Astrocyte (in vitro differentiated cells and primary cell): ENCODE results near the gene ENOPH1. TPM values are rescaled to one million over a fixed set of nuclear protein-coding genes. Genes with fewer than 3 reads are reported as not detected.

Source experiments
- DNase-seq: peaks from one replicate; pipeline ENCODE4 v3.0.0-alpha.2; 2010; ENCODE audit warnings: low read depth
- FAIRE-seq: peaks from 2 replicates; lab custom pipeline; 2011; peaks lifted over from hg19 to GRCh38; lab: Jason Lieb, UNC
- H2AFZ ChIP-seq: 2 replicates; pipeline ENCODE4 v1.6.0; 2012; ENCODE audit warnings: low read depth, low read length, inconsistent platforms
- H3K27ac ChIP-seq: 2 replicates; pipeline ENCODE4 v1.5.1; 2011; ENCODE audit warnings: low read depth, low read length, inconsistent platforms
- H3K27me3 ChIP-seq: 2 replicates; pipeline ENCODE4 v1.6.0; 2011; ENCODE audit warnings: low read length, inconsistent platforms; ENCODE audit not compliant: insufficient read depth
- H3K36me3 ChIP-seq: 2 replicates; pipeline ENCODE4 v1.5.1; 2011; ENCODE audit warnings: low read length, inconsistent platforms; ENCODE audit not compliant: insufficient read depth
- H3K4me1 ChIP-seq: 2 replicates; pipeline ENCODE4 v1.5.1; 2011; ENCODE audit warnings: low read length, inconsistent platforms; ENCODE audit not compliant: insufficient read depth
- H3K4me2 ChIP-seq: 2 replicates; pipeline ENCODE4 v1.6.0; 2012; ENCODE audit warnings: low read length, inconsistent platforms
- H3K4me3 ChIP-seq: 2 replicates; pipeline ENCODE4 v1.5.1; 2011; ENCODE audit warnings: low read depth, mild to moderate bottlenecking, low read length, inconsistent platforms; ENCODE audit not compliant: insufficient read depth
- H3K79me2 ChIP-seq: 2 replicates; pipeline ENCODE4 v1.6.0; 2012; ENCODE audit warnings: mild to moderate bottlenecking, low read length, inconsistent platforms; ENCODE audit not compliant: insufficient read depth
- H3K9ac ChIP-seq: 2 replicates; pipeline ENCODE4 v1.6.0; 2012; ENCODE audit warnings: mild to moderate bottlenecking, low read length, inconsistent platforms
- H3K9me3 ChIP-seq: 2 replicates; pipeline ENCODE4 v1.5.1; 2012; ENCODE audit warnings: low read depth, mild to moderate bottlenecking, low read length, inconsistent platforms; ENCODE audit not compliant: insufficient read depth
- H4K20me1 ChIP-seq: 2 replicates; pipeline ENCODE4 v1.6.0; 2012; ENCODE audit warnings: low read length, inconsistent platforms; ENCODE audit not compliant: insufficient read depth
- H3K27ac Mint-ChIP-seq: one replicate; pipeline ENCODE4 v1.8.0; 2021; ENCODE audit warnings: mild to moderate bottlenecking, mixed read lengths; ENCODE audit not compliant: unreplicated experiment
- H3K27me3 Mint-ChIP-seq: one replicate; pipeline ENCODE4 v1.8.0; 2021; ENCODE audit warnings: low read depth, mixed read lengths; ENCODE audit not compliant: unreplicated experiment
- H3K36me3 Mint-ChIP-seq: one replicate; pipeline ENCODE4 v1.8.0; 2021; ENCODE audit warnings: low read depth, mixed read lengths; ENCODE audit not compliant: unreplicated experiment
- H3K4me1 Mint-ChIP-seq: one replicate; pipeline ENCODE4 v1.8.0; 2021; ENCODE audit warnings: low read depth, mixed read lengths; ENCODE audit not compliant: unreplicated experiment
- H3K4me3 Mint-ChIP-seq: one replicate; pipeline ENCODE4 v1.8.0; 2021; ENCODE audit warnings: mild to moderate bottlenecking, moderate library complexity, mixed read lengths; ENCODE audit not compliant: unreplicated experiment
- H3K9me3 Mint-ChIP-seq: one replicate; pipeline ENCODE4 v1.8.0; 2021; ENCODE audit warnings: mild to moderate bottlenecking, mixed read lengths; ENCODE audit not compliant: unreplicated experiment
- CTCF ChIP-seq: IDR thresholded peaks from 2 replicates; pipeline ENCODE4 v1.5.1; 2011; ENCODE audit warnings: low read depth, mild to moderate bottlenecking, inconsistent platforms, low read length, moderate library complexity; ENCODE audit not compliant: insufficient read depth
- EZH2 ChIP-seq: IDR thresholded peaks from 2 replicates; pipeline ENCODE4 v1.6.1; 2012; ENCODE audit warnings: mild to moderate bottlenecking, low read length, inconsistent platforms; ENCODE audit not compliant: insufficient read depth
- total RNA-seq: library from RNA; stranded (reverse); gene quantifications from 2 replicates; pipeline ENCODE4 v1.2.1, GENCODE V29; 2021

Gene ENOPH1
- total RNA-seq, 1 donor from 2014 or later = 32.6 TPM

- Histone ChIP-seq H3K9me3 (no peaks in the 10 kb centered on the region), H3K27ac (no peak overlapping the region), H3K79me2 (no peaks in the 10 kb centered on the region), H3K4me2 (no peak overlapping the region), H4K20me1 (no peaks in the 10 kb centered on the region), H3K4me1 (no peaks in the 10 kb centered on the region), H3K9ac (no peak overlapping the region), H3K36me3 (no peaks in the 10 kb centered on the region), H2AFZ (no peak overlapping the region), H3K4me3 (no peak overlapping the region), H3K27me3 (no peaks in the 10 kb centered on the region)
- Mint-ChIP-seq H3K27ac (no peak overlapping the region), H3K27me3 (no peaks in the 10 kb centered on the region), H3K4me3 (no peak overlapping the region), H3K4me1 (peaks cover 13% of the 10 kb centered on the region), H3K9me3 (no peaks in the 10 kb centered on the region), H3K36me3 (no peaks in the 10 kb centered on the region)
- FAIRE-seq (no peak), DNase-seq (no peak)
- TF ChIP-seq EZH2 (no peak), CTCF (no peak)
Observed at GRCh38 chr4:82495666-82496065, 65.3 kb downstream of the ENOPH1 start.

GRCh38 chr4:82496349-82496748 lies 66.0 kb downstream of the ENOPH1 start:
- DNase-seq = no peak
- H3K4me1 Mint-ChIP-seq = peaks cover 13% of the 10 kb centered on the region
- no peak overlapping the region for H3K4me3 ChIP-seq
- no peaks in the 10 kb centered on the region for H3K9me3 Mint-ChIP-seq
- no peaks in the 10 kb centered on the region for H3K79me2 ChIP-seq
- no peak overlapping the region for H3K27ac ChIP-seq
- H3K4me1 ChIP-seq = no peaks in the 10 kb centered on the region
- H3K9me3 ChIP-seq = no peaks in the 10 kb centered on the region
- TF ChIP-seq CTCF (no peak), EZH2 (no peak)
- H3K27ac Mint-ChIP-seq = no peak overlapping the region
- H3K27me3 ChIP-seq = no peaks in the 10 kb centered on the region
- H3K4me3 Mint-ChIP-seq = no peak overlapping the region
- no peak overlapping the region for H2AFZ ChIP-seq
- H3K9ac ChIP-seq = no peak overlapping the region
- no peaks in the 10 kb centered on the region for H3K27me3 Mint-ChIP-seq
- FAIRE-seq = no peak
- no peaks in the 10 kb centered on the region for H3K36me3 Mint-ChIP-seq
- H4K20me1 ChIP-seq = no peaks in the 10 kb centered on the region
- no peaks in the 10 kb centered on the region for H3K36me3 ChIP-seq
- no peak overlapping the region for H3K4me2 ChIP-seq

DNA sequence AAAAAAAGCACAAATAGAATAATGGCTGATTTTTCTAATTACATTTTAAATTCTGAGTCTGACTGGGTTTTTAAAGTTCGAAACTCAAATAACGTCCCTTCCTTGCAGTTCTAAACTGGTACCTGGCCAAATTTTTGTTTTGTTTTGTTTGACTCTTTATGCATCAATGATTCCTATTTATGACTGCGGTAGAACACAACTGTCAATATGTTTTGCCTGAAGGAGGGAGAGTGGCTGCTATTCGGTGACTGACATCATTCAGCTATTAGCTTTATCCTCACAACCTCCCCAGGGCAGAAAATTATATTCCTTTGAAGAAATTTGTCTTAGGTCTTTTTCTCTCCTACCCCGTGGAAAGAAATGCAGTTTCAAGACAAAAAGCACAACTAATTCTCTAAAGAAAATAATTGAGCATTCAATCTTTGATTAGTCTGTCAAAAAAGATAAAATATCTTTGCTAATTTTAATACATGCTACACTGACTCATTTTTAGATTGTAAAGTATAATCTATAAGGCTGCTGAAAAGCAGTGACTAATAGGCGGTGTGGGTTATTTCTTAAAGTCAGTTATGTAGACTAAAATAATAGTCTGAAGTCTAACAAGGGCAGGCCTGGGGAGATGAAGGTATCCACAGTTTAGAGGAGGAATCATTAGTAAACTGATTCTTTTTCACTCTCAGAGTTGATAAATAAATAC lies 69.5 kb downstream of the ENOPH1 start:
- H3K4me1 ChIP-seq = no peaks in the 10 kb centered on the region
- no peak overlapping the region for H3K4me3 ChIP-seq
- H3K4me2 ChIP-seq = peak overlapping the region; percentile 9
- TF ChIP-seq CTCF = no peak
- no peak for TF ChIP-seq EZH2
- H3K79me2 ChIP-seq = no peaks in the 10 kb centered on the region
- H3K27ac Mint-ChIP-seq = no peak overlapping the region
- no peaks in the 10 kb centered on the region for H3K9me3 Mint-ChIP-seq
- peaks cover 3% of the 10 kb centered on the region for H3K4me1 Mint-ChIP-seq
- H2AFZ ChIP-seq = no peak overlapping the region
- H3K4me3 Mint-ChIP-seq = no peak overlapping the region
- no peaks in the 10 kb centered on the region for H4K20me1 ChIP-seq
- H3K27me3 Mint-ChIP-seq = no peaks in the 10 kb centered on the region
- no peaks in the 10 kb centered on the region for H3K27me3 ChIP-seq
- no peaks in the 10 kb centered on the region for H3K36me3 ChIP-seq
- FAIRE-seq (no peak), DNase-seq (peak; percentile 39)
- no peaks in the 10 kb centered on the region for H3K36me3 Mint-ChIP-seq
- H3K9ac ChIP-seq = no peak overlapping the region
- no peaks in the 10 kb centered on the region for H3K9me3 ChIP-seq
- H3K27ac ChIP-seq = no peak overlapping the region
